HG03469 (cell line): Measurements from ENCODE around the gene TEX47.

Experiments
- ATAC-seq: cut with Tn5 transposase; IDR thresholded peaks from one replicate; pipeline ENCODE4 v1.9.1; 2021; ENCODE audit warnings: mild to moderate bottlenecking, moderate library complexity, moderate number of reproducible peaks; ENCODE audit not compliant: unreplicated experiment

The TEX47 gene

GRCh38 chr7:88756802-88757201 is 38.7 kb downstream of the TEX47 start:
- no peak for ATAC-seq

GRCh38 chr7:88746126-88746525 is 49.4 kb downstream of the TEX47 start:
- ATAC-seq: no peak
